GM12865 (cell line): Measurements from ENCODE around the gene ZBTB8A.
"Not testable (repeated sequence)": the region's sequence is repeated elsewhere in the genome, so short reads cannot be mapped to it uniquely, and the experiment has no call there.

ENCODE experiments used
- DNase-seq: peaks from one replicate; pipeline ENCODE4 v3.0.0; 2010; ENCODE audit warnings: low read depth
- H3K4me3 ChIP-seq: 2 replicates; pipeline ENCODE4 v1.5.1; 2011; ENCODE audit warnings: mild to moderate bottlenecking, low read depth, low read length, control low read depth
- CTCF ChIP-seq: IDR thresholded peaks from 2 replicates; pipeline ENCODE4 v1.5.1; 2011; ENCODE audit warnings: low read length, control low read depth, low read depth, inconsistent platforms; ENCODE audit not compliant: insufficient read depth; ENCODE audit errors: missing control alignments

The ZBTB8A gene

GRCh38 chr1:32516402-32516801, 22.8 kb upstream of the ZBTB8A start:
- no peak for DNase-seq
- H3K4me3 ChIP-seq: no peak overlapping the region
- no peak for TF ChIP-seq CTCF

- DNase-seq: no peak
Measured at GRCh38 chr1:32518976-32519375, 20.3 kb upstream of the ZBTB8A start.

GRCh38 chr1:32521165-32521564, 18.1 kb upstream of the ZBTB8A start:
- H3K4me3 ChIP-seq: peak overlapping the region; percentile 59

More at GRCh38 chr1:32518976-32519375, 20.3 kb upstream of the ZBTB8A start:
- no peak overlapping the region for H3K4me3 ChIP-seq
- no peak for TF ChIP-seq CTCF

GRCh38 chr1:32525053-32525452, 14.2 kb upstream of the ZBTB8A start:
- no peak for TF ChIP-seq CTCF
- no peak overlapping the region for H3K4me3 ChIP-seq
- no peak for DNase-seq

More at GRCh38 chr1:32521165-32521564, 18.1 kb upstream of the ZBTB8A start:
- DNase-seq: peak; percentile 55
- TF ChIP-seq CTCF: peak; percentile 29

GRCh38 chr1:32525661-32526444, 13.4 kb upstream of the ZBTB8A start:
- no peak for TF ChIP-seq CTCF
- no peak for DNase-seq
- H3K4me3 ChIP-seq: no peak overlapping the region

- H3K4me3 ChIP-seq: not testable (repeated sequence)
Measured at GRCh38 chr1:32528550-32528949, 10.7 kb upstream of the ZBTB8A start.

GRCh38 chr1:32533792-32534327, 5.4 kb upstream of the ZBTB8A start:
- no peak for DNase-seq
- H3K4me3 ChIP-seq: no peak overlapping the region
- no peak for TF ChIP-seq CTCF

More at GRCh38 chr1:32528550-32528949, 10.7 kb upstream of the ZBTB8A start:
- DNase-seq: not testable (repeated sequence)
